ENCODE results near the gene SCN11A. TPM values are rescaled to one million over a fixed set of nuclear protein-coding genes. Genes with fewer than 3 reads are reported as not detected.
A peak's percentile ranks its signal among the peaks of the same experiment; 100 is the strongest.

SCN11A gene
- total RNA-seq, 1 donor from 2014 or later = 1.9 TPM

DNA sequence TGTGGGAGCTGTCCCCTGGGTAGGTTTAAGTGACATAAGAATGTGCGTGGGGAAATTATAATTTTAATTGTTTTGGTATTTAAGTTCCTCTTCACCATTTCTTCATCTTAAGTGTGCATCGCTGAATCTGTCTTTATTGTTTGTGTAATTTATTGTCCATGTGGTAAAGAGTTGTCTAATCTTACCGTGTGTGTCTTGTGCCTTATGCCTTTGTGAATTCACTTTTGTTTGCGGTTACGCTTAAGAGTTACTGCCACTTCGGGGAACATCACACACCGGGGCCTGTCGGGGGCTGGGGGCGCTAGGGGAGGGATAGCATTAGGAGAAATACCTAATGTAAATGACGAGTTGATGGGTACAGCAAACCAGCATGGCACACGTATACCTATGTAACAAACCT, 839 bp upstream of the SCN11A start:
- Mint-ChIP-seq H3K4me1 (peaks cover 18% of the 10 kb centered on the region), H3K27me3 (ENCODE audit: low read depth) (peaks cover 8% of the 10 kb centered on the region), H3K27ac (peak overlapping the region; percentile 97), H3K4me3 (peak overlapping the region; percentile 95), H3K36me3 (no peaks in the 10 kb centered on the region), H3K9me3 (no peaks in the 10 kb centered on the region)
- DNase-seq (ENCODE audit: low spot score in 2 of 2, unreplicated experiment in 2 of 2) = no peak
- no peak for TF ChIP-seq CTCF (IDR thresholded peaks at IDR 0.05; ENCODE audit: unreplicated experiment)

DNA sequence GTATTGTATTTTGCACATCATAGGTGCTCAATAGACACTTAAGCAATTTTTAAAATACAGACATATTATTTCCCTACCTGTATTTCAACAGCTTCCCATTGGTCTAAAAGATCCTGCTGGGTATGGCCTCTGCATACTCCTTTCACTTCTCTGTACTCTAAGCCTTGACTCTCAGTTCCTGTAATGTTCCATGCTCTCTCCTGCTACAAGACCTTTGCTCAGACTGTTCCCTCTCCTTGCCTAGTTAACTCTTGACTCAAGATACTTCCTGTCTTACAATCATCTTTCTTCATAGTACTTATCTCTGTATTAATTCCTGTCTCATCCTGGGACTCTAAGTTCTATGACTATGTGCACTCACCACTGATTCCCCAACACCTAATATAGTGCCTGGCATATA, 1.7 kb downstream of the SCN11A start:
- TF ChIP-seq CTCF (IDR thresholded peaks at IDR 0.05; ENCODE audit: unreplicated experiment) = no peak
- Mint-ChIP-seq H3K36me3 (no peaks in the 10 kb centered on the region), H3K9me3 (no peaks in the 10 kb centered on the region), H3K27ac (no peak overlapping the region), H3K4me1 (peaks cover 18% of the 10 kb centered on the region), H3K4me3 (no peak overlapping the region), H3K27me3 (ENCODE audit: low read depth) (peaks cover 14% of the 10 kb centered on the region)
- DNase-seq (ENCODE audit: low spot score in 2 of 2, unreplicated experiment in 2 of 2) = no peak

- Mint-ChIP-seq H3K4me1 (no peaks in the 10 kb centered on the region), H3K27ac (no peak overlapping the region), H3K9me3 (peaks cover 44% of the 10 kb centered on the region), H3K27me3 (ENCODE audit: low read depth) (peaks cover 21% of the 10 kb centered on the region), H3K4me3 (no peak overlapping the region), H3K36me3 (no peaks in the 10 kb centered on the region)
- DNase-seq (ENCODE audit: low spot score in 2 of 2, unreplicated experiment in 2 of 2) = no peak
- TF ChIP-seq CTCF (IDR thresholded peaks at IDR 0.05; ENCODE audit: unreplicated experiment) = no peak
These were observed 13.6 kb downstream of the SCN11A start for GRCh38 chr3:39038165-39038564.

GRCh38 chr3:39029556-39029955, 22.2 kb downstream of the SCN11A start:
- no peak overlapping the region for H3K4me3 Mint-ChIP-seq
- no peak for TF ChIP-seq CTCF (IDR thresholded peaks at IDR 0.05; ENCODE audit: unreplicated experiment)
- no peaks in the 10 kb centered on the region for H3K36me3 Mint-ChIP-seq
- no peak overlapping the region for H3K27ac Mint-ChIP-seq
- H3K9me3 Mint-ChIP-seq = peaks cover 6% of the 10 kb centered on the region
- no peaks in the 10 kb centered on the region for H3K4me1 Mint-ChIP-seq
- DNase-seq (ENCODE audit: low spot score in 2 of 2, unreplicated experiment in 2 of 2) = no peak
- peaks cover 2% of the 10 kb centered on the region for H3K27me3 Mint-ChIP-seq (ENCODE audit: low read depth)

GRCh38 chr3:39028546-39028945, 23.2 kb downstream of the SCN11A start:
- Mint-ChIP-seq H3K27ac (no peak overlapping the region), H3K9me3 (no peaks in the 10 kb centered on the region), H3K4me1 (no peaks in the 10 kb centered on the region), H3K4me3 (no peak overlapping the region), H3K36me3 (no peaks in the 10 kb centered on the region), H3K27me3 (ENCODE audit: low read depth) (peaks cover 2% of the 10 kb centered on the region)
- no peak for DNase-seq (ENCODE audit: low spot score in 2 of 2, unreplicated experiment in 2 of 2)
- TF ChIP-seq CTCF (IDR thresholded peaks at IDR 0.05; ENCODE audit: unreplicated experiment) = no peak
